OCI-LY1 (cell line): ENCODE measurements around the gene CCL4.

ENCODE experiments used
- H2AFZ ChIP-seq: fragments of 200-600 bp; sonication (generic), shearing (Covaris generic); 2 replicates; pipeline ENCODE4 v1.6.0; 2014; ENCODE audit warnings: antibody characterized with exemption, mild to moderate bottlenecking, low read length
- H3F3A ChIP-seq: fragments of 200-600 bp; sonication (generic), shearing (Covaris generic); 2 replicates; pipeline ENCODE4 v1.6.0; 2014; ENCODE audit warnings: mild to moderate bottlenecking, antibody characterized with exemption, low read length, moderate library complexity; ENCODE audit not compliant: insufficient read depth
- H3K27ac ChIP-seq: fragments of 200-600 bp; sonication (generic); 2 replicates; pipeline ENCODE4 v1.5.1; 2014; ENCODE audit warnings: low read length, mixed run types, mild to moderate bottlenecking, low read depth; ENCODE audit not compliant: poor library complexity, severe bottlenecking
- H3K27me3 ChIP-seq: fragments of 200-600 bp; sonication (generic); 2 replicates; pipeline ENCODE4 v1.6.0; 2014; ENCODE audit warnings: antibody characterized with exemption, mild to moderate bottlenecking, low read length, moderate library complexity; ENCODE audit not compliant: insufficient read depth
- H3K36me3 ChIP-seq: fragments of 200-600 bp; sonication (generic); 2 replicates; pipeline ENCODE4 v1.6.1; 2014; ENCODE audit warnings: mild to moderate bottlenecking, antibody characterized with exemption, low read length, moderate library complexity, mixed read lengths; ENCODE audit not compliant: insufficient read depth
- H3K4me1 ChIP-seq: fragments of 200-600 bp; sonication (generic); 2 replicates; pipeline ENCODE4 v1.5.1; 2014; ENCODE audit warnings: mild to moderate bottlenecking, low read length, moderate library complexity; ENCODE audit not compliant: insufficient read depth, severe bottlenecking
- H3K4me2 ChIP-seq: fragments of 200-600 bp; sonication (generic), shearing (Covaris generic); 2 replicates; pipeline ENCODE4 v1.6.1; 2014; ENCODE audit warnings: low read length
- H3K4me3 ChIP-seq: fragments of 200-600 bp; sonication (generic); 2 replicates; pipeline ENCODE4 v1.5.1; 2014; ENCODE audit warnings: low read length, low read depth, mild to moderate bottlenecking, mixed read lengths; ENCODE audit not compliant: poor library complexity, severe bottlenecking
- H3K79me2 ChIP-seq: fragments of 200-600 bp; shearing (Covaris generic); 2 replicates; pipeline ENCODE4 v1.6.1; 2016; ENCODE audit warnings: mixed run types, low read length, mixed read lengths; ENCODE audit not compliant: insufficient read depth
- H3K9ac ChIP-seq: fragments of 200-600 bp; sonication (generic), shearing (Covaris generic); 2 replicates; pipeline ENCODE4 v1.6.1; 2014; ENCODE audit warnings: mild to moderate bottlenecking, low read length, mixed read lengths
- H3K9me2 ChIP-seq: fragments of 200-600 bp; sonication (generic), shearing (Covaris generic); 2 replicates; pipeline ENCODE4 v1.6.1; 2014; ENCODE audit warnings: low read depth, mild to moderate bottlenecking, low read length, mixed read lengths
- H3K9me3 ChIP-seq: fragments of 200-600 bp; shearing (Covaris generic); 2 replicates; pipeline ENCODE4 v1.6.1; 2014; ENCODE audit warnings: low read length, mixed read lengths
- H4K20me1 ChIP-seq: fragments of 200-600 bp; sonication (generic), shearing (Covaris generic); 2 replicates; pipeline ENCODE4 v1.6.0; 2016; ENCODE audit warnings: mild to moderate bottlenecking, low read length; ENCODE audit not compliant: insufficient read depth
- EZH2 ChIP-seq: fragments of 200-600 bp; sonication (generic), shearing (Covaris generic); IDR thresholded peaks from 2 replicates; pipeline ENCODE4 v1.8.0; 2017; ENCODE audit warnings: borderline replicate concordance, mixed run types, mild to moderate bottlenecking, antibody characterized with exemption, low read length, moderate library complexity, mixed read lengths
- TF ChIP-seq, protein P1 (sequence below): fragments of 200-600 bp; sonication (generic), shearing (Covaris generic); IDR thresholded peaks from 2 replicates; pipeline ENCODE4 v1.5.1; 2017; ENCODE audit warnings: mild to moderate bottlenecking, antibody characterized with exemption, low read length, moderate library complexity, mixed read lengths

CCL4 gene

DNA sequence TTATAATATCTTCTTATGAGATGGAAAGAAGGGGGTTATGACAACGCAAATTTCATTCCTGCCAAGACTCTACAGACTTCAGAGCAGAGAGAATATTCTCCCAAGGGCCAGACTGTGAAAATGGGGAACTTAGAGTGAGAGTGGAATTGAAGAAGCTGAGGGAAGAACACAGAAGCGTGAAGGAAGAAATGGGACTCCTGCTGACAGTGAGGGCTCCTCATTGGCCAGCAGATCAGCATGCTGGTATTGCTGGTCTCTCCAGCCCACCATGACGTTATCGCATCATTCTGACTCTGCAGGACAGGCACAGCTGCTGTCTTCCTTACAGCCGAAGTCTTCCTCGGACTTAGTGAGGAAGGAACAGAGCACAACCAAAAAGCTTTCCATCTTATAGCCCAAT lies 24.3 kb downstream of the CCL4 start:
- no peaks in the 10 kb centered on the region for H3K27me3 ChIP-seq
- no peak overlapping the region for H3K9ac ChIP-seq
- peaks cover 9% of the 10 kb centered on the region; the same call in 1 of the 2 replicates for H3K9me3 ChIP-seq
- peaks cover 4% of the 10 kb centered on the region for H3K4me1 ChIP-seq
- no peaks in the 10 kb centered on the region for H3K36me3 ChIP-seq
- no peak overlapping the region for H3K27ac ChIP-seq
- no peak overlapping the region for H2AFZ ChIP-seq
- no peaks in the 10 kb centered on the region for H4K20me1 ChIP-seq
- TF ChIP-seq, protein P1, sequence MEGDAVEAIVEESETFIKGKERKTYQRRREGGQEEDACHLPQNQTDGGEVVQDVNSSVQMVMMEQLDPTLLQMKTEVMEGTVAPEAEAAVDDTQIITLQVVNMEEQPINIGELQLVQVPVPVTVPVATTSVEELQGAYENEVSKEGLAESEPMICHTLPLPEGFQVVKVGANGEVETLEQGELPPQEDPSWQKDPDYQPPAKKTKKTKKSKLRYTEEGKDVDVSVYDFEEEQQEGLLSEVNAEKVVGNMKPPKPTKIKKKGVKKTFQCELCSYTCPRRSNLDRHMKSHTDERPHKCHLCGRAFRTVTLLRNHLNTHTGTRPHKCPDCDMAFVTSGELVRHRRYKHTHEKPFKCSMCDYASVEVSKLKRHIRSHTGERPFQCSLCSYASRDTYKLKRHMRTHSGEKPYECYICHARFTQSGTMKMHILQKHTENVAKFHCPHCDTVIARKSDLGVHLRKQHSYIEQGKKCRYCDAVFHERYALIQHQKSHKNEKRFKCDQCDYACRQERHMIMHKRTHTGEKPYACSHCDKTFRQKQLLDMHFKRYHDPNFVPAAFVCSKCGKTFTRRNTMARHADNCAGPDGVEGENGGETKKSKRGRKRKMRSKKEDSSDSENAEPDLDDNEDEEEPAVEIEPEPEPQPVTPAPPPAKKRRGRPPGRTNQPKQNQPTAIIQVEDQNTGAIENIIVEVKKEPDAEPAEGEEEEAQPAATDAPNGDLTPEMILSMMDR: no peak
- no peak for TF ChIP-seq EZH2
- no peaks in the 10 kb centered on the region for H3K79me2 ChIP-seq
- H3K4me2 ChIP-seq: no peak overlapping the region
- no peaks in the 10 kb centered on the region for H3K9me2 ChIP-seq
- no peaks in the 10 kb centered on the region for H3F3A ChIP-seq
- no peak overlapping the region for H3K4me3 ChIP-seq

DNA sequence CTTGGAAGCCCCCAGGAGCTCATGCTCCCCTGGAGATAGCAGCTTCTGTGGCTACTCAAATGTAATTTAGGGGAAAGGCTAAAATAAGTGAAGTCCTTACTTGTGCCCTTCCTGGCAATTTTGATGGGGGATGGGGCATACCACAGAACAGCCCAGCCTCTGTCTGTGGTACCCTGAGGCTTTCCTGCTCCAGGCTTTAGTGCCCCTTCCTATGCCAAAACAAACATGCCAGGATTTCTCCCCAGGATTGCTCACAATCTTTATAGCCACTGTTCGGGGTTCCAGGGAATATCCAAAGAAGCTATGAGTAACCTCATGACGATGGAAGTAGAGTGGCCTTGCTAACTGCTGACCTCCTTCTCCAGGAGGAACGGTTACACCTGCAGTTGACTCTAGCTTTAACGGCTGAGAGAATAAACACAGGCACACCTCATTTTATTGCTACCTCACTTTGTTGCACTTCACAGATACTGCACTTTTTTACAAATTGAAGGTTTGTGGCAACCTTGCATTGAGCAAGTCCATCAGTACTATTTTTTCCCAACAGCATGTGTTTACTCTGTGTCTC lies 24.9 kb downstream of the CCL4 start:
- H3K9me2 ChIP-seq: no peaks in the 10 kb centered on the region
- no peaks in the 10 kb centered on the region for H3F3A ChIP-seq
- no peak overlapping the region for H3K4me3 ChIP-seq
- H3K4me2 ChIP-seq: no peak overlapping the region
- no peaks in the 10 kb centered on the region for H4K20me1 ChIP-seq
- no peaks in the 10 kb centered on the region for H3K79me2 ChIP-seq
- peaks cover 4% of the 10 kb centered on the region for H3K4me1 ChIP-seq
- H3K27ac ChIP-seq: no peak overlapping the region
- peaks cover 9% of the 10 kb centered on the region; the same call in 1 of the 2 replicates for H3K9me3 ChIP-seq
- no peak overlapping the region for H2AFZ ChIP-seq
- H3K36me3 ChIP-seq: no peaks in the 10 kb centered on the region
- TF ChIP-seq, protein P1: no peak
- H3K9ac ChIP-seq: no peak overlapping the region
- no peaks in the 10 kb centered on the region for H3K27me3 ChIP-seq

DNA sequence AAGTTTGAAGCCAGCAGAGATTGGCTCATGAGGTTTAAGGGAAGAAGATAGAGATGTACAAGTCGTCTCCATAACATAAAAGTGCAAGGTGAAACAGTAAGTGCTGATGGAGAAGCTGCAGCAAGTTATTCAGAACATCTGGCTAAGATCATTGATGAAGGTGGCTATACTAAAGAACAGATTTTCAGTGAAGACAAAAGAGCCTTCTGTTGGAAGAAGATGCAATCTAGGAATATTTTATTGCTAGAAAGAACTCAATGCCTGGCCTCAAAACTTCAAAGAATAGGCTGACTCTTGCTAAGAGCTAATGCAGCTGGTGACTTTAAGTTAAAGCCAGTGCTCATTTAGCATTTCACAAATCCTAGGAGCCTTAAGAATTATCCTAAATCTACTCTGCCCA lies 26.0 kb downstream of the CCL4 start:
- Histone ChIP-seq H3K4me1 (peaks cover 4% of the 10 kb centered on the region), H3K4me3 (no peak overlapping the region), H3K9me3 (peaks cover 9% of the 10 kb centered on the region; the same call in 1 of the 2 replicates), H3K27me3 (no peaks in the 10 kb centered on the region), H2AFZ (no peak overlapping the region), H3K36me3 (no peaks in the 10 kb centered on the region), H3K27ac (no peak overlapping the region), H3K9me2 (no peaks in the 10 kb centered on the region), H3K79me2 (no peaks in the 10 kb centered on the region), H3F3A (no peaks in the 10 kb centered on the region), H3K4me2 (no peak overlapping the region), H3K9ac (no peak overlapping the region), H4K20me1 (no peaks in the 10 kb centered on the region)
- TF ChIP-seq, protein P1: no peak
- no peak for TF ChIP-seq EZH2
